Measurements from ENCODE around the gene SMPDL3B. TPM values are rescaled to one million over a fixed set of nuclear protein-coding genes. Genes with fewer than 3 reads are reported as not detected.

The SMPDL3B gene, protein sequence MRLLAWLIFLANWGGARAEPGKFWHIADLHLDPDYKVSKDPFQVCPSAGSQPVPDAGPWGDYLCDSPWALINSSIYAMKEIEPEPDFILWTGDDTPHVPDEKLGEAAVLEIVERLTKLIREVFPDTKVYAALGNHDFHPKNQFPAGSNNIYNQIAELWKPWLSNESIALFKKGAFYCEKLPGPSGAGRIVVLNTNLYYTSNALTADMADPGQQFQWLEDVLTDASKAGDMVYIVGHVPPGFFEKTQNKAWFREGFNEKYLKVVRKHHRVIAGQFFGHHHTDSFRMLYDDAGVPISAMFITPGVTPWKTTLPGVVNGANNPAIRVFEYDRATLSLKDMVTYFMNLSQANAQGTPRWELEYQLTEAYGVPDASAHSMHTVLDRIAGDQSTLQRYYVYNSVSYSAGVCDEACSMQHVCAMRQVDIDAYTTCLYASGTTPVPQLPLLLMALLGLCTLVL
- polyA plus RNA-seq (ENCODE audit: insufficient read depth in 1 of 5, insufficient read length in 5 of 5, low replicate concordance in 1 of 5): 10 to 100 TPM; 10.9 to 15.8 (median 12.4) TPM
- long read RNA-seq, donor 1, transcript SMPDL3B-202 (8 exons, 1,878 nt): major isoform, 5 of 5 reads
- long read RNA-seq, donor 1, partial matches to known transcripts: 0 of 5 reads
- long read RNA-seq, donor 1, other reads (novel, unspliced or antisense): 0 of 5 reads
- long read RNA-seq, donor 2, partial matches to known transcripts: 0 of 3 reads
- long read RNA-seq, donor 2, other reads (novel, unspliced or antisense): 0 of 3 reads
- long read RNA-seq, donor 3, partial matches to known transcripts: 0 of 4 reads
- long read RNA-seq, donor 3, other reads (novel, unspliced or antisense): 0 of 4 reads
- long read RNA-seq, donor 4, partial matches to known transcripts: 0 of 1 reads
- long read RNA-seq, donor 4, other reads (novel, unspliced or antisense): 0 of 1 reads
- long read RNA-seq, donor 5, partial matches to known transcripts: 0 of 4 reads
- long read RNA-seq, donor 5, other reads (novel, unspliced or antisense): 0 of 4 reads
- long read RNA-seq, donor 6, transcript SMPDL3B-202 (8 exons, 1,878 nt): major isoform, 5 of 5 reads
- long read RNA-seq, donor 6, partial matches to known transcripts: 0 of 5 reads
- long read RNA-seq, donor 6, other reads (novel, unspliced or antisense): 0 of 5 reads
- long read RNA-seq, donor 7, transcript SMPDL3B-202 (8 exons, 1,878 nt): major isoform, 6 of 13 reads
- long read RNA-seq, donor 7, partial matches to known transcripts: 7 of 13 reads
- long read RNA-seq, donor 7, other reads (novel, unspliced or antisense): 0 of 13 reads
- long read RNA-seq, donor 8, partial matches to known transcripts: 0 of 1 reads
- long read RNA-seq, donor 8, other reads (novel, unspliced or antisense): 0 of 1 reads

DNA sequence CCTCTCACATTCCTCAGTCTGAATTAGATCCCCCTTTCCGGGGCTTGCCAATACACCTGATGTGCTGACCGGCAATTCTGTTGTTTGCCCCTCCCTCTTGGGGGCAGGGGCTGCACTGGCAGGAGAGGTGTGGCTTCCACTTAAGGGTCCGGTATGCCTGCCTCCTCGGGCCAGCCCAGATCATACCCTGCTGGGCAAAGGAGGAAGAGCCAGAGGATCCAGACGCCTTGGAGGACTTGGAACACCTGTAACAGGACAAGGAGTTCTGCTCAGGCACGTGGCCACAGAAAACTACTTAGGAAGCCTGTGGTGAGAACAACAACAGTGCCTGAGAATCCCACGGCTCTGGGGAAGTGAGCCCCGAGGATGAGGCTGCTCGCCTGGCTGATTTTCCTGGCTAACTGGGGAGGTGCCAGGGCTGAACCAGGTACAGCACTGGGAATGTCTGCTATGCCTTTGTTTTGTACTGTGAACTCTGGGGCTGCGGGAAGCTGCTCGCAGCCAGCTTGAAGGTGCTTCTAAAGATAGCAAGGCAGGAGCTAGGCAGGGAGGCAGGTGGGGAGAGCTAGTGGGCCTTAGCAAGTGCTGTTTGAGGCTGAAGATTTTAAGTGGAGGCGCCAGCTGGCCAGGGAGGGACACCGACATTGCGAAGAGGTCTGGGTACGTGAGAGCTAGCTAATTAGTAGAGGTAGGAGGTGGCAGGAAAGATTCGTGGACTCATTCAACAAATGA is at the start of gene SMPDL3B:
TSS of gene SMPDL3B (plus strand) at position 183 of the 732 bp plus-strand sequence. CDS start at position 367, 184 bp downstream.
- peak; percentile 25 to 36 for DNase-seq

DNA sequence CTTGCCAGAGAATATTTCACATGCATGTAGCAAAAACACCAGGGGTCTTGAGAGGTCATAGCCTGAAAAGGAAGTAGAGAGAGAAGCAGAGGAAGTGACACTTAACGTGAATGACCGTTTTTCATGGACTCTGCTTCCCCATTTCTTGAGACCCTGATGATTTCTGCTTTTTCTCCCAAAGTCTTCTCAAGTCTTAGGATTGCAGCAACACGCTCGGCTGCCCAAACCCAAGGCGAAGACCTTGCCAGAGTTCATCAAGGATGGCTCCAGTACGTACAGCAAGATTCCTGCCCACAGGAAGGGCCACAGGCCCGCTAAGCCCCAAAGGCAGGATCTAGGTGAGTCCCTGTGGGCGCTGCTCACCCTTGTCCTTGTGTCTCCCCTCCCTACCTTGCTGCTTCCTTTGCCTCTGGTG is 49.7 kb upstream of the SMPDL3B start:
- no peak for DNase-seq

DNA sequence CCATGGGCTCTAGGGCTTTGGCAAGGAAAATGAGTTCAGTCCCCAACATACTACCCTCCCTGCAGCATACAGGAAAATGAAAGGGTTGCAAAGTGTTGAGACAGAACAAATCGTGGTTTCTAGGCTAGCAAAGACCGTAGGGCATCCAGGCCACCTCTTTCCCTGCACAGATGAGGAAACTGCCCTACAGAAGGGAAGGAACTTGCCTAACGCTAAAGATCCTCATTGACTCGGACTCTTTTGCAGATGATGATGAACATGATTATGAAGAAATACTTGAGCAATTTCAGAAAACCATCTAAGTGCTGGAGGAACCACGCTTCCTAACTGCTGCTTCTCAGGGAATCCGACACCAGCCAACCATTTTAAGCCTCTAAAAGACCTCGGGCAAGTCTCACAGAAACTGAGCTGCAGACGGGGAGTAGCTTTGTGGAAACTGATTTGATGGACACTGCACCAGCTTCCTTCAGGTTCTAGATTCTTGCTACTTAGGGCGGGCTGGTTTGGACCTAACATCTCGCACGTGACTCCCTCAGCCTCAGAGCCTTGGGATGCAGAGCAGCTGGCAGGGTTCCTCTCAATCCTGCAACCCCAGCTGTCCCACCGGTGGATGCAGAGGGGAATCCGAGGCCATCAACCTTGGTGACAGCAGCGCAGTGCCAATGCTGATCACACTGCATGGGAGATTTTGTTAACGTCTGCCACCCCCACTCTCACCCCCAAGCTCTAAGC is 49.0 kb upstream of the SMPDL3B start:
- no peak for DNase-seq

DNA sequence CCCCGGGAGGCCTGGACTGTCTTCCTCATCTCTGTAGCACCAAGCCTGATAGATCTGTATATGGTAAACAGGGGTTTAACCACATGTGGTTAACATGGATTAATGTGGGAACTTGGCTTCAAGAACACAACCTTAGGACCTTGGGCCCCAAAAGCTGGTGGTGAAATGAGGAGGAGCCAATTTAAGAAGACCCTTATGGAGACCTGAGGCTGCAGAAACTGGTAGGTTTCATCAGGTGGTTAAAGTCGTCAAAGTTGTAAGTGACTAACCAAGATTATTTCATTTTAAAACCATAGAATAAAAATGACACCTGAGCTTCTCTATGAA is 48.5 kb upstream of the SMPDL3B start:
- no peak for DNase-seq

DNA sequence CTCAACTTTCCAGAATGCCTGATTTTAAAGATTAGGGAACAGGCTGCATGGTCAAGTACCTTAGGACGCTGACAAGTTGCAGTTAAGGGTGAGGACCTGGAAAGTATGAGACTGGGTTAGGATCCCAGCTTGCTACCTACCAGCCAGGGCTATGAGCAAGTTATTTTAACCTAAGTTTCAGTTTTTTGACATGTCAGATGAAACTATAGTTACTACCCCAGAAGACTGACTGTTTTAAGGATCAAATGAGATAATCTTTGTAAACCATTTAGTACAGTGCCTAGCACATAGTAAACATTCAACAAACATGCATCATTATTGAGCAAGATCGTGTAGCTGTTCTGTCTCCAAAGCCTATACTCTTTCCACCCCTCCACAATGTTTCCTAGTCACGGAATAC is 48.1 kb upstream of the SMPDL3B start:
- DNase-seq: no peak

DNA sequence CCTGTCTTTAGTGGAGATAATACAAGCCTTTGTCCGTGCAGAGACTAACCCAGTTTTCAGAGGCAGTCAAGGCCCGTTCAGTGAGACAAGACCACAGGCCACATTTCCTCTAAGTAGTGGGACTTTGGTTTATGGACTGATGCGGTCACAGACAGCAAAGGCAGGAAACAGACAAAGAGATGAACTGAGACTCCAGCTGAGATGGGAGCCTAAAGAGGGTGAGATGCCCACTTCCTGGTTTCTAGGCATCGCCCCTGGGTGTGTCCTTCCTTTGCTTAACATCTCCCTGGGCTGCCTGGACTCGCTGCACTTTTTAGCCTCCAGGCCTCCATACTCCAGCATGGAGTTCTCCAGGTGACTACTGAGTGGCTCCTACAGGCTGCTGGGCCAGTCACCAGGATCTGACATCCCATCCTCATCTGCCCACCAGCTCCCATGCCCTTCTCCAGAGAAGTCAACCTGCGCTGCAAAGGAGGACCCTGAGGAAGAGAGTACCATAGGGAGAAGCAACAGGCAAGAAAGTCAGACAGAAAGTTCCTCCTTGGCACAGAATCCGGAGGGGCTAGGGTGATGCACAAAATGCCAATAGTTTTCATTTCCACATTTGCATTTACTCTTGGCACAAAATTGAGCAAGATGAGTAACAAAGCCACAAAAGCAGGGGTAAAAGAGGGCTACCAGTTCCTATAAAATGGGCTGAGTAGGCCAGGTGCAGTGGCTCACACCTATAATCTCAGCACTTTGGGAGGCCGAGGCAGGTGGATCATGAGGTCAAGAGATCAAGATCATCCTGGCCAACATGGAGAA is 47.4 kb upstream of the SMPDL3B start:
- no peak for DNase-seq

DNA sequence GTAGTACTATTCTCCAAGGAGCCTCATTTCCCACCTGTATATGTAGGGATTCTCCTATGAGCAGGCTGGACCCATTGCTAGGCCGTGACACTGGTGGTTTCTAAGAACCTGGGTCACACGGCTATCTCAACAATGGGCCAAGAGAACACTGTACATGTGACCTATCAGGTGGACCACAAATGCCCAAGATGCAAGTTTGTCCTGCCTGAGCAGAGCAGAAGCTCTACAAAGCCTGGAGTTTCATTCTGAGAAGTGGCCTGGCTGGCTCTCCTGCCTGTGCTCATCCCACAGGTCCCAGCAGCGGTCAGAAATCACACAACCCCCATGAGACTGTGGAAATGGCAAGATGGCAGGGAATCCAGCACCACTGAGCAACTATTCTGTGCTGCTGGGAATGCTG is 45.3 kb upstream of the SMPDL3B start:
- DNase-seq: no peak

DNA sequence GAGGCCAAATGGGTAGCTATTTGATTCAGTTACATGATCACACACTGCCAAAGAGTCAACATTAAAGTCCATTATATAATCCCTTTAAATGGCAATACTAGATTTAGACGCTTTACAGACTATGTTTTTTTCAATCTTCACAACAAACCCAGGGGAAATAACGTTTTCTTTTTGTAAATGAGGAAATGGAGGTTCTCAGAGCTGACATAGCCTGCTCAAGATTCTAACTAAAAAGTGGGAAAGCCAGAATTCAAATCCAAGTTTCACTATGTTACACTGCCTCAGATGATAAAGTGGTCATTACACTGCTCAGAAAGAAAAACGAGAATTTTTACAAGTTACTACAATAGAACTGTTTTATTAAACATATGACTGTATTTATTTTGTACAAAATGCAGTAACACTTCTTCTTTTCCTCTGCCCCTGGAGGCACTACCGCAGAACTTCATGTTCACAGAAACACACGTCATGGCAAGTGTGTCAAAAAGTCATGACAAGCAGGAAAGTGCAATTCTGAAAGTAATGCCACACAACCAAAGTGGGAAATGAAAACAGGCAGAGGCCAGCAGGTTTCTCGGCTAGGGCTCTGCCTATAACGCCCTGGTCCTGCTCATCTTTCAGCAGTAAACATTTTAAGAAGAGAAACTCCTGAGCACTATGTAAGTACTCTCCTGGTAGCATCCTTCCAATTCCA is 43.5 kb upstream of the SMPDL3B start:
- DNase-seq: no peak

DNA sequence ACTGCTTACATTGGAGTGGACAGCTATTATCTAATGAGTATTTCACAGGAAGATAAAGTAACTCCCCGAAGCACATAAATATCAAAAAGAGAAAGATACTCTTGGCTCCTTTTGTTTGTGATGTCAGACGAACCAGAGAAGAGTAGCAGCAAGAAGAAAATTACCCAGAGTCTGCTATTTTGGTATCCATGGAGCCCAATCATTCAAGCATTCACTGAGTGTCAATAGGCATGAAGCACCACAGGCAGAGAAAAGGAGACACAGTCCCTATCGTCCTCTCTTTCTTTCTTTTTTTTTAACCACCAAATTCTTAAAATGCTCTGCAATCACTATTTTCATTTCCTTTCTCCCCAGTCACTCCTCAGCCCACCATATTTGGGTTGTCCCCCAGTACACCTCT is 40.3 kb upstream of the SMPDL3B start:
- DNase-seq: no peak

DNA sequence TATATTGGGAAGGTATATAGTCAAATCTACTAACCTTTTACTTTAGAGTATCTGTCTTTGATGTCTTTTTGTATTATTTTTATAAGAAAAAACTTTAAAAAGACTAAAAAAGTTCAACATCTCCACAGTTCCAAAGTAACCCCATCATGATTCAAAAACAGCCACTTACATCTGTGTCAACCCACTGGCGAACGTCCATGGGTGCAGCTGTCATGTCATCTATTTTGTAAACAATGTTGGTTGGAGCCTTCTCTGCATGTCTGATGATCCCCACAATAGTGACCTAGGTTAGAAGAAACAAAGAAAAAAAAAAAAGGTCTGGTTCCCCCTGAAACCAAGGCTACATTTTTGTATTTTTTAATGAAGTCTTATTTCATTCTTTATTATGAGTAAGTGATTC is 28.0 kb upstream of the SMPDL3B start:
- DNase-seq: peak in 1 of 2 donors; percentile 28

DNA sequence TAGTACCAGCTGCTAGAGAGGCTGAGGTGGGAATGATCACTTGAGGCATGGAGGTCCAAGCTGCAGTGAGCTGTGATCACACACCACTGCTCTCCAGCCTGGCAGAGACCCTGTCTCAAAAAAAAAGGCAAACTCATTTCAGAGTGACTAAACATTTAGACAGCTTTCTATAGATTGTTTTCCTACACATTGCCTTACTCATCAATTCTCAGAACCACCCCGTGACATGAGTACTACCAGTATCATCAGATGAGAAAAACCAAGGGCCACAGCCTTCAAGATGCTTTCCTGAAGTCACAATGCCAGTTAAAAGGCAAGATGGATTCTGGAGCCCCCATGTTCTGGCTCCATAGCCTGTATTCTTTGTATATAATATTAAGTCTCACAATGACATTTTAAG is 22.4 kb upstream of the SMPDL3B start:
- DNase-seq: no peak

DNA sequence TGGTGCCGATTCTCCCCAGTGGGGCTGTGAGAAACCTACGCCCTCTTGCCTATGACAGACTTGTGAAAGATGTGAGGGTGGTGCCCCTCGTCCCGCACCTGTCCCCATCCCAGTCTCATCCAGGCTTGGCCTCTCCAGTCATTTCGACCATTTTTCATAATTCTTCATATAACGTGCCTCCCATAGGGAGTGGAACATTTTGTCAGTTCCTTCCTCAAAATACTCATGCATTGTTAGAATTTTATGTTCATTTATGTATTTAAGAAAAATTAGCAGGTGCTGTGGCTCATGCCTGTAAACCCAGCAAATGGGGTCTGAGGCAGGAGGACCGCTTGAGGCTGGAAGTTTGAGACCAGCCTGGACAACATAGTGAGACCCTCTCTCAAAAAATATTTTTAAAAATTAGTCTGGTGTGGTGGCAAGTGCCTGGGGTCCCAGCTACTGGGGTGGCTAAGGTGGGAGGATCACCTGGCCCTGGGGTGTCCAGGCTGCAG is 19.7 kb upstream of the SMPDL3B start:
- no peak for DNase-seq

DNA sequence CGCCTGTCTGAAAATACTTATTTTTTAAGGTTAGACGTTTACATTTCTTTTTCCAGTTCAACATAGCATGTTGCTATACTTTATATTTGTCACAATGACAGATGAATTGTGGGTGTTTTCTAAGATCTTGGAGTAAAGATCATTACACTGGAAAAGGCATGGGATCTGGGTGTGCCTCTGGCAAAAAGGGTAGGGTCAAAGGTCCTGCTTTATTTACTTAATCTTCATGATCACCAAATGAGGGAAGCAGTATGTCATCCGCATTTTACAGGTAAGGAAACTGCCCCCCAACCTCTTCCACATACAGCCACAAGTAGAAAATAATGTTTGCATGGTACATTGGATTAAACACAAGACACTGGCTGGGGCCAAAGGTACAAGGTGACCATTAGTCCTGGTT is 12.5 kb upstream of the SMPDL3B start:
- DNase-seq: no peak

DNA sequence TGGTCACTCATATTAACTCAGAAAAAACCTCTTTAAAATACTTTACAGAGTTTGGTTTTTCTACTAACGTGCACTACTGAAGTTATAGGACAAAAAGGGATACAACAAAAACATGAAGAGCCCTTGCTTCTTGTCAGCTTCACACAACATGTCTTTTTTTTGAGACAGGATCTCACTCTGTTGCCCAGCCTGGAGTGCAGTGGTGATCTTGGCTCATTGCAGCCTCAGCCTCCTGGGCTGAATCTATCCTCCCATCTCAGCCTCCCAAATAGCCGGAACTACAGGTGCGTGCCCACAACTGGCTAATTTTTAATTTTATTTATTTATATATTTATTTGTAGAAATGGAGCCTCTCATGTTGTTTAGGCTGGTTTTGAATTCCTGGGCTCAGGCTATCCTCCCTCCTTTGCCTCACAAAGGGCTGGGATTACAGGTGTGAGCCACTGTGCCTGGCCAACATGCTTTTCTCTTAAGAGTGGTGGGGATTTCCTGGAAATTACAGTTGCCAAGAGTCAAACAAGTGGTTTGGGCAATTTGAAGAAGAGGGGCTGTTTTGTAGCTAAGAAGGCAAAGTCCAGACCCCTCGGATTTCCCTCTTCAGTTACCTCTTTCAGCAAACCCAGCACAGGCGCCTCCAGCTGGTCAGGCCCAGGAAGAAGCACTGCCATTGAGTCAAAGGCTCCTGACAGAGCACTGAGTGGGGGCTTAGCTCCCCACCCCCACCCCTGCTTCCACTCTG is 6.4 kb upstream of the SMPDL3B start:
- no peak for DNase-seq

DNA sequence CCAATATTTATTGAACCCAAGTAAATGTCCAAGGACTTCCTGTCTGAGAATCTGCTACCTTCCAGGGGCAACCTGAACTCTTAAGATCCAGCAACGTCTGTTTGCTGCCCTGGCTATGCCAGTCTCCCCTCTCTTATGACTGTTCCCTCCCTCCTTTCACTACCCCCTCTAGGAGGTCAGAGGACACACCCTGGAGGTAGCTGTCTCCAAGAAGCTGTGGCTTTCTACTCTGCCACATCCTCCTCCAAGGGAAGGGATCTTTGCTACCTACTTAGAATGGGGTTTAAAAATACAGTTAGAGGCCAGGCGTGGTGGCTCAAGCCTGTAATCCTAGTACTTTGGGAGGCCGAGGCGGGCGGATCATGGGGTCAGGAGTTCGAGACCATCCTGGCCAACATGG is 3.6 kb upstream of the SMPDL3B start:
- DNase-seq: no peak

DNA sequence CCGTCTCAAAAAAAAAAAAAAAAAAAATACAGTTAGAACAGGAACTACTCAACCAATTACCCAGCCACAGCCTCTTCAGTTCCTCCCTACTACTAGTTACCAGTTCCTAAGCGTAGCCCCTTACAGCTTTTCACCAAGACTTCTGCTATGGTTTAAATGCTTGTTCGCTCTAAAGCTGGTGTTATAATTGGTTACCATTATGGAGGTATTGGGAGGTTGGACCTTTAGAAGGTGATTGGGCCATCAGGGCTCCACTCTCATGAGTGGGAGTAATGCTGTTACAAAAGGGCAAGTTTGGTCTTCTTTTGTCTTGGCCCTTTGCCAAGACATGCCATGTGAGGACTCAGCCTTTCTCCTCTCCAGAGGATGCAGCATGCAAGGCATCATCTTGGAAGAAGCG is 3.0 kb upstream of the SMPDL3B start:
- no peak for DNase-seq

DNA sequence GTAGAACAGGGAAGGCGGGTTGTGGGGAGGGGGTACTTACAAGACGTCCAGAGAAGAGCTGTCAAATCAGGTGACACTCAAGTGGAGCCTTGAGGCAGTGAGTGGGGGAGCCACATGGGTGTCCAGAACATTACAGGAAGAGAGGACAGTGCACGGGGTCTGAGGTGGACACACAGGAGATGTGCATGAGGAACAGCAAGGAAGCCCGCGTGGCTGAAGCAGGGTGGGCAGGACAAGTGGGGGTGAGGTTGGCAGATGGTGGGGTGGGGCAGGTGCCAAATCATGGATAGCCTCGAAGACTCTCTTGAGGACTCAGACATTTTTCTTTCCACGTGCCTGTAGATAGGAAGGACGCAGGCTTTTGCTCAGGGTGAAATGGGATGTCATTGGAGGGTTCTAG is 921 bp downstream of the SMPDL3B start:
- DNase-seq: no peak

DNA sequence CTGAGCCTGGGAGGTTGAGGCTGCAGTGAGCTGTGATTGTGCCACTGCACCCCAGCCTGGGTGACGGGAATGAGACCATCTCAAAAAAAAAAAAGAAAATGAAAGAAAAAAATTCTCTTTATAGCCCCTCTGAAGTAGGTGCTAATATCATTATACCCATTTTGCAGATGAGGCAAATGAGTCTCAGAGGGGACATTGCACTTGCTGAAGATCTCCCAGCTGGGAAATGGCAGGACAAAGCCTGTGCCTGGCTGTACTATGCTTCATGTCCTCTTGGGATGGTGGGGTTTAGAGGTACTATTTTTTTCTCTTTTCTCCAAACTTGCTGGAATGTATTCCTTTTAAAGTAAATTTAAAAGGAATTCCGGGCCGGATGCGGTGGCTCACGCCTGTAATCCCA is 1.6 kb downstream of the SMPDL3B start:
- DNase-seq: no peak

Data from right lung (tissue), 10 donors.